ENCODE data around the gene EHMT1. TPM values are rescaled to one million over a fixed set of nuclear protein-coding genes. Genes with fewer than 3 reads are reported as not detected.

EHMT1 gene
- total and polyA plus RNA-seq, 4 experiments from 2014 or later: 6.7 to 118 (median 67.5) TPM

- peaks cover 45 to 50% of the 10 kb centered on the region in 2 donors for H3K36me3 Mint-ChIP-seq
- CTCF ChIA-PET (ENCODE audit: partially characterized antibody): no interaction called here
Measured at GRCh38 chr9:137829260-137829996, 210.6 kb downstream of the EHMT1 start.

GRCh38 chr9:137832191-137832700, 213.4 kb downstream of the EHMT1 start:
- ChIA-PET POLR2A (ENCODE audit: partially characterized antibody) (no interaction called here), CTCF (ENCODE audit: partially characterized antibody) (no interaction called here)
- Histone ChIP-seq H3K27ac (ENCODE audit: low read depth, low read length) (no peak overlapping the region), H3K27me3 (ENCODE audit: insufficient read depth, low read length) (no peaks in the 10 kb centered on the region), H3K36me3 (ENCODE audit: insufficient read depth, low read length) (peaks cover 29% of the 10 kb centered on the region), H3K4me3 (ENCODE audit: low read length in 2 of 2) (no peak overlapping the region), H3K4me1 (ENCODE audit: insufficient read depth, low read length) (no peaks in the 10 kb centered on the region), H3K9me3 (ENCODE audit: control insufficient read depth in 1 of 2, low read length in 2 of 2) (no peaks in the 10 kb centered on the region)
- peaks cover 0 to 5% (median 1%) of the 10 kb centered on the region in 4 donors for H3K4me1 Mint-ChIP-seq
- H3K4me3 Mint-ChIP-seq: no peak overlapping the region
- intact Hi-C loops (cut with micrococcal nuclease): no loop called here
- H3K27me3 Mint-ChIP-seq: no peaks in the 10 kb centered on the region
- H3K9me3 Mint-ChIP-seq: no peaks in the 10 kb centered on the region
- peaks cover 19 to 35% of the 10 kb centered on the region in 2 donors for H3K36me3 Mint-ChIP-seq
- H3K27ac Mint-ChIP-seq: no peak overlapping the region
- DNase-seq: no peak

More at GRCh38 chr9:137829260-137829996, 210.6 kb downstream of the EHMT1 start:
- H3K9me3 ChIP-seq (ENCODE audit: control insufficient read depth in 1 of 2, low read length in 2 of 2): no peaks in the 10 kb centered on the region
- POLR2A ChIA-PET (ENCODE audit: partially characterized antibody): no interaction called here
- no peak overlapping the region for H3K4me3 ChIP-seq (ENCODE audit: low read length in 2 of 2)
- Mint-ChIP-seq H3K4me1 (peaks cover 0 to 8% (median 3%) of the 10 kb centered on the region in 4 donors), H3K27me3 (no peaks in the 10 kb centered on the region), H3K9me3 (no peaks in the 10 kb centered on the region), H3K4me3 (no peak overlapping the region), H3K27ac (peak overlapping the region in 3 of 7 donors; percentile 4 to 48 (median 30))
- H3K27ac ChIP-seq (ENCODE audit: low read depth, low read length): no peak overlapping the region
- intact Hi-C loops (cut with micrococcal nuclease): no loop called here
- no peaks in the 10 kb centered on the region for H3K4me1 ChIP-seq (ENCODE audit: insufficient read depth, low read length)
- no peaks in the 10 kb centered on the region for H3K27me3 ChIP-seq (ENCODE audit: insufficient read depth, low read length)
- H3K36me3 ChIP-seq (ENCODE audit: insufficient read depth, low read length): peaks cover 32% of the 10 kb centered on the region
- DNase-seq: no peak

GRCh38 chr9:137832830-137833590, 214.2 kb downstream of the EHMT1 start:
- no peak for DNase-seq
- no peak overlapping the region for H3K4me3 ChIP-seq (ENCODE audit: low read length in 2 of 2)
- H3K27me3 ChIP-seq (ENCODE audit: insufficient read depth, low read length): no peaks in the 10 kb centered on the region
- Mint-ChIP-seq H3K27ac (no peak overlapping the region), H3K4me3 (no peak overlapping the region), H3K4me1 (peaks cover 0 to 5% (median 1%) of the 10 kb centered on the region in 4 donors), H3K27me3 (no peaks in the 10 kb centered on the region), H3K9me3 (no peaks in the 10 kb centered on the region), H3K36me3 (peaks cover 18 to 35% of the 10 kb centered on the region in 2 donors)
- ChIA-PET POLR2A (ENCODE audit: partially characterized antibody) (no interaction called here), CTCF (ENCODE audit: partially characterized antibody) (no interaction called here)
- H3K27ac ChIP-seq (ENCODE audit: low read depth, low read length): no peak overlapping the region
- no peaks in the 10 kb centered on the region for H3K4me1 ChIP-seq (ENCODE audit: insufficient read depth, low read length)
- intact Hi-C loops (cut with micrococcal nuclease): no loop called here
- no peaks in the 10 kb centered on the region for H3K9me3 ChIP-seq (ENCODE audit: control insufficient read depth in 1 of 2, low read length in 2 of 2)
- H3K36me3 ChIP-seq (ENCODE audit: insufficient read depth, low read length): peaks cover 29% of the 10 kb centered on the region

- no peaks in the 10 kb centered on the region for H3K27me3 Mint-ChIP-seq
- peaks cover 22 to 35% of the 10 kb centered on the region in 2 donors for H3K36me3 Mint-ChIP-seq
- H3K4me3 Mint-ChIP-seq: no peak overlapping the region
- Histone ChIP-seq H3K4me1 (ENCODE audit: insufficient read depth, low read length) (no peaks in the 10 kb centered on the region), H3K4me3 (ENCODE audit: low read length in 2 of 2) (no peak overlapping the region), H3K9me3 (ENCODE audit: control insufficient read depth in 1 of 2, low read length in 2 of 2) (no peaks in the 10 kb centered on the region), H3K27me3 (ENCODE audit: insufficient read depth, low read length) (no peaks in the 10 kb centered on the region), H3K27ac (ENCODE audit: low read depth, low read length) (no peak overlapping the region), H3K36me3 (ENCODE audit: insufficient read depth, low read length) (peaks cover 29% of the 10 kb centered on the region)
- DNase-seq: no peak
- intact Hi-C loops (cut with micrococcal nuclease): no loop called here
- no peak overlapping the region for H3K27ac Mint-ChIP-seq
- peaks cover 0 to 5% (median 1%) of the 10 kb centered on the region in 4 donors for H3K4me1 Mint-ChIP-seq
- POLR2A ChIA-PET (ENCODE audit: partially characterized antibody): no interaction called here
- peaks cover 0 to 1% (median 0%) of the 10 kb centered on the region in 8 donors for H3K9me3 Mint-ChIP-seq
- CTCF ChIA-PET (ENCODE audit: partially characterized antibody): no interaction called here
Measured at GRCh38 chr9:137833721-137834613, 215.2 kb downstream of the EHMT1 start.

GRCh38 chr9:137834846-137835546, 216.2 kb downstream of the EHMT1 start:
- Histone ChIP-seq H3K4me3 (ENCODE audit: low read length in 2 of 2) (no peak overlapping the region), H3K27me3 (ENCODE audit: insufficient read depth, low read length) (no peaks in the 10 kb centered on the region), H3K27ac (ENCODE audit: low read depth, low read length) (no peak overlapping the region), H3K4me1 (ENCODE audit: insufficient read depth, low read length) (no peaks in the 10 kb centered on the region), H3K9me3 (ENCODE audit: control insufficient read depth in 1 of 2, low read length in 2 of 2) (no peaks in the 10 kb centered on the region), H3K36me3 (ENCODE audit: insufficient read depth, low read length) (peaks cover 29% of the 10 kb centered on the region)
- H3K36me3 Mint-ChIP-seq: peaks cover 15 to 27% of the 10 kb centered on the region in 2 donors
- DNase-seq: no peak
- H3K27me3 Mint-ChIP-seq: no peaks in the 10 kb centered on the region
- intact Hi-C loops (cut with micrococcal nuclease): no loop called here
- peaks cover 0 to 7% (median 0%) of the 10 kb centered on the region in 8 donors for H3K9me3 Mint-ChIP-seq
- CTCF ChIA-PET (ENCODE audit: partially characterized antibody): no interaction called here
- H3K27ac Mint-ChIP-seq: no peak overlapping the region
- no peak overlapping the region for H3K4me3 Mint-ChIP-seq
- H3K4me1 Mint-ChIP-seq: no peaks in the 10 kb centered on the region
- POLR2A ChIA-PET (ENCODE audit: partially characterized antibody): no interaction called here

- Histone ChIP-seq H3K36me3 (ENCODE audit: insufficient read depth, low read length) (peaks cover 23% of the 10 kb centered on the region), H3K27ac (ENCODE audit: low read depth, low read length) (no peak overlapping the region), H3K27me3 (ENCODE audit: insufficient read depth, low read length) (no peaks in the 10 kb centered on the region), H3K4me3 (ENCODE audit: low read length in 2 of 2) (no peak overlapping the region), H3K9me3 (ENCODE audit: control insufficient read depth in 1 of 2, low read length in 2 of 2) (no peaks in the 10 kb centered on the region), H3K4me1 (ENCODE audit: insufficient read depth, low read length) (no peaks in the 10 kb centered on the region)
- no peak for DNase-seq
- Mint-ChIP-seq H3K27ac (no peak overlapping the region), H3K4me3 (no peak overlapping the region), H3K27me3 (no peaks in the 10 kb centered on the region), H3K4me1 (no peaks in the 10 kb centered on the region), H3K9me3 (peaks cover 0 to 9% (median 0%) of the 10 kb centered on the region in 8 donors), H3K36me3 (peaks cover 10 to 20% of the 10 kb centered on the region in 2 donors)
- ChIA-PET CTCF (ENCODE audit: partially characterized antibody) (no interaction called here), POLR2A (ENCODE audit: partially characterized antibody) (no interaction called here)
- intact Hi-C loops (cut with micrococcal nuclease): no loop called here
Measured at GRCh38 chr9:137836151-137836830, 217.5 kb downstream of the EHMT1 start.

All from CD4-positive, alpha-beta memory T cell (primary cell).